A549 (cell line): ENCODE results near the gene MRPS34.

Experiments used
- CTCF ChIP-seq: fragments of >200 bp; sonication (Bioruptor Twin); formaldehyde crosslinking; IDR thresholded peaks from 3 replicates; pipeline ENCODE4 v1.5.1; 2016
- KDM1A ChIP-seq: fragments of 200-600 bp; sonication (generic); IDR thresholded peaks from 2 replicates; pipeline ENCODE4 v1.6.1; 2016; ENCODE audit warnings: low read depth, mild to moderate bottlenecking
- RAD21 ChIP-seq, 2 experiments: fragments of >200 bp in 1 of 2; sonication (Bioruptor Twin) in 1 of 2; formaldehyde crosslinking in 1 of 2; IDR thresholded peaks in 1 of 2; conservative IDR thresholded peaks in 1 of 2; 2 replicates in 1 of 2; 3 replicates in 1 of 2; pipeline ENCODE4 v1.6.1; 2012 to 2018; ENCODE audit warnings: inconsistent platforms in 1 of 2

DNA sequence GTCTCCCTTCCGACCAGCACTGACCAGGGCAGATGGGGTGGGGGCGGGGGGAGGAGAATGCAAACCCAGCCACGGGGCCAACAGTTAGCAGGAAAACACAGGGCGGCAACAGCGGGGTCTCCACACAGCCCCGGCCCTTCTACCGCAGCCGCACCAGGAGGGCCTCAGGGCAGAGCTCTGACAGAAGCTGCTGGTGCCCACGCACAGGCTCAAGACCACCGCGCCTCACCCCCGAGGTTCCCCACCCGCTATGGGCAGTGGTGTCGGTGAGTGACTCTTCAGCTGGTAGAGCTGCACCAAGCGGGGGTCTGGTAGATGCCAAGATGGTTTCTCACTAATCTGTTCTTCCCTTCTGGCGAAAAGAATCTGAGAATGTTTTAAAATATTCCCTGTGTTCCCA, 37.6 kb upstream of the MRPS34 start:
- no peak for TF ChIP-seq CTCF
- no peak for TF ChIP-seq KDM1A
- no peak for TF ChIP-seq RAD21 (conservative IDR thresholded peaks at IDR 0.05 in 1 of 2, IDR thresholded peaks at IDR 0.05 in 1 of 2)
